T-helper 1 cell treated with Interleukin-12 subunit alpha and Interleukin-12 subunit beta and Interleukin-4 antibody, amounts not matched to agents 30 ng/mL and 1 ng/mL, for 36 hours (primary cell): ENCODE results near the gene MFAP3. TPM values are rescaled to one million over a fixed set of nuclear protein-coding genes. Genes with fewer than 3 reads are reported as not detected.
"Not testable (repeated sequence)": the region's sequence is repeated elsewhere in the genome, so short reads cannot be mapped to it uniquely, and the experiment has no call there.

Source experiments
- intact Hi-C: fragments of 100-400 bp; cut with micrococcal nuclease; formaldehyde crosslinking; loops from one replicate; pipeline ENCODE4 v1.15.1; 2024
- total RNA-seq: library from RNA; stranded (reverse); gene quantifications from 2 replicates; pipeline ENCODE4 v1.2.3, GENCODE V29; 2022

The MFAP3 gene
- total RNA-seq = 28.6 and 30.4 TPM in 2 replicates

DNA sequence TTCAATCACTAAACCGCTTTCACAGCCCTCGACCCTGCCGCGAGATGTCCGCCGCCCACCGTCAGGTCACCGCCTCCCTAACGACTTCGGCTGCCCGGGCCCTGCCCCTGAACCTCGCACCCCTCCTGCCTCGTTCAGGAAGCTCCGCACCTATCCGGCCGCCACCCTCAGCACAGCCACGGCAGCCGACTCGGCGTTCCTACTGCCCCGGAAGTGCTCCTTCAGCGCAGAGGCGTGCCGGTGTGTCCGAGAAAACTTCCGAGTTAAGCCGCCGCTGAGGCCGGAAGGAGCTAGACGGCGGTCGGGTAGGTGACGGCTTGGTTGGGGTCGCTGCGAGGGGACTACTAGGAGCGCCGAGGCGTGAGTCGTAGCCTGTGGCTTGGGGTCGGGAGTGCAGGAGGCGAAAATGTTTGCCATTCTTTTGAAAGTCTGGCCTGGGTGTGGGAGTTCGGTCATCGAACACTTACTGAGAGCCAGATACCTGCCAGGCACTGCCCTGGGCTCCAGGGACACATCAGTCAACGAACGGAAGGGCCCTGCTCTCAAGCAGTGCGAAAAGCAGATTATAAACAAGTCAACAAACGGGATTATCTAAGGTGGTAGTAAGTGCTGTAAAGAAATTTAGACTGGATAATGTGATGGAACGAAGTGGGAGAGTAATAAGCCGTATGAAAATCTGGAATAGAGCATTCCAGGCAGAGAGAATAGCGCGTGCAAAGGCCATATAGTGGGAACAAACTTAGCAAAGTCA is at the start of gene MFAP3, which contains the start of gene FAM114A2:
TSS of gene MFAP3 (plus strand) at position 261 of the 751 bp plus-strand sequence. CDS start 10,756 bp downstream, outside the sequence.
TSS of gene FAM114A2 (minus strand) at position 204 of the 751 bp plus-strand sequence. CDS start 3,957 bp downstream, outside the sequence.
- intact Hi-C loops = loop anchor here (1.0 to 5.0 kb wide), 11 partner anchors 33 to 1512 kb away; partner anchors contain the start of genes CNOT8, GALNT10, MRPL22 and SAP30L

- intact Hi-C loops = no loop called here
These were observed 47.6 kb upstream of the MFAP3 start for GRCh38 chr5:153991168-153991567.

GRCh38 chr5:153998010-153998409 is 40.8 kb upstream of the MFAP3 start:
- intact Hi-C loops = no loop called here

GRCh38 chr5:153998768-153999167 is 40.0 kb upstream of the MFAP3 start:
- intact Hi-C loops = no loop called here

DNA sequence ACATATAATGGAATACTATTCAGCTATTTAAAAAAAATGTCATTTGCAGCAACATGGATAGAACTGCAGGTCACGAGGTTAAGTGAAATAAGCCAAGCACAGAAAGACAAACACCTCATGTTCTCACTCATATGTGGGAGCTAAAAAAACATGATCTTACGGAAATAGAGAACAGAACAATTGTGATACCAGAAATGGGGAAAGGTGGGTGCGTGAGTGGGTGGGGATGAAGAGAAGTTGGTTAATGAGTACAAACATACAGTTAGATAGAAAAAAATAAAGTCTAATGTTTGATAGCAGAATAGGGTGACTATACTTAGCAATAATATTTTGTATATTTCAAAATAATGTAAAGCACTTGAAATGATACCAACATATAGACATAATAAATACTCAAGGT is 38.8 kb upstream of the MFAP3 start:
- intact Hi-C loops = no loop called here

DNA sequence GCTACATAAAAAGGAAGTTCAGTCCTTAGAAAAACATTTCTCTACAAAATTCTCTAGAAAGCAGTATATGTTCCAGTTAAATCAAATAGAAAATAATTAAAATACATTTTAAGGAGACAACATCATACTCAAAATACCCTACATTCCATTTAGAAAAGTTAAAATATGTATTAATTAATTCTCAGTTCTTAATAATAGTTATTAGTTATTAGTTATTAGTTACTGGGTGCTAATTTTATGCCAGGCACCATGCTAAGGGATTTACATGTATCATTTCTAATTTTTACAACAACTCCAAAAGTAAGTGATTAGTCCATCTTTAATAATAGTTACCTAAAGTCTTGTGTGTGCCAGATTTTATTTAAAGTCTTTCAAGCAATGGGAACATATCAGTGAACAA is 38.1 kb upstream of the MFAP3 start:
- intact Hi-C loops = no loop called here

DNA sequence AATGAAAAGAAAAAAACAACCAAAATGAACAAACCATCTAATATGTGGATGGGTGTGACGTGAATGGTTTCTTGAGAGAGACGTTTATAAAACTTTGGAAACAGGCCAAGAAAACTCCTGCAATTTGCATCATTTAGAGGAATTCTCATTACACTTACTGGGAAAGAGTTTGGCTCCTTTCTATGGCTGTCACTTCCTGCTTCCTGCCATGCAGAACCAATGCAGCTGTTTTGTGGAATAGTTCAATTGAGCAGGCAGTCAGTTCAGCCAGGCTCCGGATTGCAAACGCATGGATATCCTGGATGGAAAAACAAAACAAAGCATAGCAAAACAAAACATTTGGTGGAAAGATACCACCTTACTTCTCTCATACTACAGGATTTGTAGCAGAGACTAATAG is 36.7 kb upstream of the MFAP3 start:
- intact Hi-C loops = no loop called here

GRCh38 chr5:154002511-154003020 is 36.2 kb upstream of the MFAP3 start:
- intact Hi-C loops = no loop called here

GRCh38 chr5:154005648-154006047 is 33.1 kb upstream of the MFAP3 start:
- intact Hi-C loops = no loop called here

DNA sequence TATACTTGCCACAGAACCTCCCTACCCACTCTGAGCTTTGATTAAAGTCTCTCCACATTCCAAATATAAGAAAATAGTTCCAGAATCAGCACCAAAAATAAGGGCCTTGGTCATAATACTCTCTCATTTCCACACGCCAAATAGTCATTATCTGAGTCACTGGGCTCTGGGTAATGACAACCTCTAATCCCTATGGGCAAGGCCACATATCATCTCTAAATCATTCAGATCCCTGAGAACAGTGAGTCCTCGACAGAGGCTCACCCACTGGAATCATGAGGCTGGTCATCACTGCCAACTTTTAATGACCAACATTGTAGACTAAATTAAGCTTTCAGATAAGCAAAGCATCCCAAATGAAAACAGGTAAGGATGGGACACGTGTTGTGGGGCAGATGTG is 28.1 kb upstream of the MFAP3 start:
- intact Hi-C loops = no loop called here

DNA sequence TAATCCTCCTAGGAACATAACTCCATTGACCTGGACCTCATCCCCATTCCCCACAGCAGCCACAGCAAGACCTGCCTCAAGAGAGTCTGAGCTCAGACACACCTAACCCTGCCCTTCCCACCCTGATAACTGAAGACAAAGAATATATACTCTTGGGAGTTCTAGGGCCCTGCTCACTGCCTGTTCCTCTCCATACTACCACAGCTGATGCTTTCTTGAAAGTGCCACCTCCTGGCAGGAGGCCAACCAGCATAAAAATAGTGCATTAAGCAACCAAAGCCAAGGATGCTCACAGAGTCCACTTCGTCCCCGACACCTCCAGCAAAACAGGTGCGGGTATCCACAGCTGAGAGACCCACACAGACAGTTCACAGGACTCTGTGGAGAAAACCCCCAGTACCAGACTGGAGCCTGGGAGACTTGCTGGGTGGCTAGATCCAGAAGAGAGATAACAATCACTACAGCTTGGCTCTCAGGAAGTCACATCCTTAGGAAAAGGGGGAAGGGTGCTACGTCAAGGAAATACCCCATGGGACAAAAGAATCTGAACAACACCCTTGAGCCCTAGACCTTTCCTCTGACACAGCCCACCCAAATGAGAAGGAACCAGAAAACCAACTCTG is 23.6 kb upstream of the MFAP3 start:
- intact Hi-C loops = no loop called here

GRCh38 chr5:154018919-154019318 is 19.8 kb upstream of the MFAP3 start:
- intact Hi-C loops = not testable (repeated sequence)

DNA sequence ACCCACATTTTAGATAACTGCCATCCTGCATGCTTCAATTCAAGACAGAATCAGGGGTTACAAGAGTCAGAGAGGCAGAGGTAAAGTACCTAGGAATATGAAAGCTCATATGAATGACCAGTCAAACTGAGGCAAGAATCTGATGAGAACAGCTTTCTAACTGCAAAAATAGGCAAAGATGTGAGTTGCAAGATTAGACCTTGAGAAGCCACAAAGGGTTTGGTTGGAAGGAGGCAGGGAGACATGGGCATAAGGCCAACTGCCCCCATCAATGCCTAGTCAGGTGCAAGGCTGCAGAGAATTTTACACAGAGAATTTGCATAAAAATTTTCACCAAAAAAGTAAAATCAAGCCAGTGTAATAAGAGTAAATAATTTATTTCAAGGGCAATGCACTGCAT is 12.8 kb upstream of the MFAP3 start:
- intact Hi-C loops = no loop called here

DNA sequence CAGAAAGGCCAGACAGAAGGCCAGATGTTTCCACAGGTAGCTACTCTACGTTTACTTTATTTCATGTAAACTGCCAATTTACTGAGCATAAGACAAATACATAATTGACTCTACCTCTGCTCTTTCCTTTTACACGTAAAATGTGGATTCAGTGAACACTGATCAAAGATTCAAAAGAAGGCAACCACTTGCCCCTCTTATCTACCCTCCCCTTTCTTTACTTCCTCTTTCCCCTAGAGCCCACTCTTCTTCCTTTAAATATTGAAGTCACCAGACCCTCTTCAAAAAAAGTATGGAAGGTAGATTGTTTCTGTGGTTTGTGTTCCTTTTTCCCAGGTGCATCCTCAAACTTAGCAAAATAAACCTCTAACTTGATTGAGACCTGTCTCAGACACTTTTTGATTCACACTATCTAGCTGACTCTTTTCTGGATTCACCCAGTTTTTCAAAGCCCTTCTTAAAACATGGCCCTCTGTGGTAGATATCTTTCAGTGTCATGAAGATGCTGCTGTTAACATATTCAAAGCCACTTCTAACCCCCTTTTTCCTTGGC is 6.8 kb upstream of the MFAP3 start:
- intact Hi-C loops = no loop called here

GRCh38 chr5:154034944-154035343 is 3.8 kb upstream of the MFAP3 start:
- intact Hi-C loops = loop anchor here (5.0 kb wide), 1 partner anchor 1508 kb away; no protein-coding TSS in a partner anchor

DNA sequence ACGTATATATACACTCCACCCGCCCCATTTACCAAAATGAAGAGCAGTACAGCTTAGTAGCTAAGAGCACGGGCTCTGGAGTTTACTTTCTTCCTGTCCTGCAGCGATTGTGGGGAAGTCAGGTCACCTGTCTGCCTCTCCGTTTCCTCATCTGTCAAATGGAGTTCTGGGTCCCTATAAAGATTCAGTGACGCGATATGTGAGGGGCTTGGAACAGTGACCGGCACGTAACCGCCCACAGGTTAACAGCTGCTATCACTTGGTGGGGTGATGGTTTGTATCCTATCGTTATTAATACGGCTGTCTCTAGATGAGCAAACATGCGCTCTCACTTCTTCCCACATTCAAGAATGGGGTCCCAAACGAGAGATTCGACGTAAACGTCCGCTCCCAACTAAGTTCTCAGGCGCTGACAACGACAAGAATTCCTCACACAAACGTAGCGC is 483 bp upstream of the MFAP3 start:
- intact Hi-C loops = loop anchor here (1.0 to 5.0 kb wide), 11 partner anchors 34 to 1511 kb away; partner anchors contain the start of genes CNOT8, GALNT10, MRPL22 and SAP30L

GRCh38 chr5:154039458-154039829 is 677 bp downstream of the MFAP3 start:
- intact Hi-C loops = loop anchor here (2.0 to 5.0 kb wide), 4 partner anchors 65 to 1512 kb away; no protein-coding TSS in a partner anchor

DNA sequence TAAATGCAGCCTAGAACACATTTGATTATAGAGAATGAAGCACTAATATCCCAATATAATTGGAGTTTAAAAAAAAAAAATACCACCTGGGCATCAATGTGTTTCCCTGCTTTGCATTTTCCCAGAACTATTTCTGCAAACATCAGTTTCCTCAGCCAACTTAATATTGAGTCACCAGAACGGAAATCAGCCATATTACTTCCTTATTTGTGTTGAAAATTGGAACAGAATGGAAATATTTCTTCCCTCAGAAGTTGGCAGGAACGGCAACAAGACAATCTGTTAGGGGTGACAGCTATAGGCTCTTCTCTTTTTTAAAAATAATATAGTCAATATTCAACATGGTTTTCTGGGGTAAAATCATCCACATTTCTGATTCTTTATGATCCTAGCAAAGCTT is 4.0 kb downstream of the MFAP3 start:
- intact Hi-C loops = no loop called here

DNA sequence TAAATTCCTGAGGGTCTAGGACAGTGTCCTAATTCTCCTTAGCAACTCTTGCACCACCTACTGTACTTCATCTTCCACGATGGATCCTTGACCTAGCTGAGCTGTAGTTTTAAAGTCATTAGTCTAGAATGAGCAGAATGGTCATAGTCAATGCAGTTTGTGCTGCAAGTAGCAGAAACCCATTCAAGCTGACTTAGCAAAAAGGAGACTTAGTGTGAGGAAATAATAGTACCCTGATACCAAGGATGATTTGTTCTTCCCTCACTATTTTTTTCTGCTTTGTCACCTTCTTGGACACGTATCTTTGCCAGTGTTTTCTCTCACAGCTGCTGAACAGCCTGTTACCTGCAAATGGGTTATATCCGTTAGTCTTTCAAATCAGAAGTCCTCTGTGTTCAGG is 5.3 kb downstream of the MFAP3 start:
- intact Hi-C loops = no loop called here

GRCh38 chr5:154044581-154044980 is 5.8 kb downstream of the MFAP3 start:
- intact Hi-C loops = no loop called here

GRCh38 chr5:154046486-154046885 is 7.7 kb downstream of the MFAP3 start:
- intact Hi-C loops = no loop called here

DNA sequence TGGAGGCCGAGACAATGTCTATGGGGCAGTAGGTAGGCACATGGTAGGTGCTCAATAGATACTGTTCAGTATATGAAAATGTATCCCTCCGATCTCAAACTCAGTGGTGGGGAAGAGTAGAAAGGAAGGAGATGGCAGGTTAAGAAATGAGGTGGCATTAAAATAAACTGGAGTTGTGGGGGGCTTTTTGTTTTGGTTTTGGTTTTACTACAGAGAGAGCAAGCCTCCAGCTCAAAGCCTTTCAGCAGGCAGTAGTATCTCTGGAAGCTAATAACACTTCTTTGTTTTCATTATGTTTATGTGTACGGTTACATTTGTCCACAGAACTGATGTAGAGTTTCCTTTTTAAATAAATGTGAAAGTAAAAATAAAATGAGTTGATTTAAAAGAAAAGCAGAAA is 8.6 kb downstream of the MFAP3 start:
- intact Hi-C loops = no loop called here
